IPS-NIHi11 (cell line): ENCODE data around the gene OBP2B.
A peak's percentile ranks its signal among the peaks of the same experiment; 100 is the strongest.
"Not testable (repeated sequence)": the region's sequence is repeated elsewhere in the genome, so short reads cannot be mapped to it uniquely, and the experiment has no call there.

ENCODE experiments used
- DNase-seq: peaks from one replicate; pipeline ENCODE4 v3.0.0; 2012; ENCODE audit warnings: mixed read lengths, low spot score

The OBP2B gene, protein sequence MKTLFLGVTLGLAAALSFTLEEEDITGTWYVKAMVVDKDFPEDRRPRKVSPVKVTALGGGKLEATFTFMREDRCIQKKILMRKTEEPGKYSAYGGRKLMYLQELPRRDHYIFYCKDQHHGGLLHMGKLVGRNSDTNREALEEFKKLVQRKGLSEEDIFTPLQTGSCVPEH

DNA sequence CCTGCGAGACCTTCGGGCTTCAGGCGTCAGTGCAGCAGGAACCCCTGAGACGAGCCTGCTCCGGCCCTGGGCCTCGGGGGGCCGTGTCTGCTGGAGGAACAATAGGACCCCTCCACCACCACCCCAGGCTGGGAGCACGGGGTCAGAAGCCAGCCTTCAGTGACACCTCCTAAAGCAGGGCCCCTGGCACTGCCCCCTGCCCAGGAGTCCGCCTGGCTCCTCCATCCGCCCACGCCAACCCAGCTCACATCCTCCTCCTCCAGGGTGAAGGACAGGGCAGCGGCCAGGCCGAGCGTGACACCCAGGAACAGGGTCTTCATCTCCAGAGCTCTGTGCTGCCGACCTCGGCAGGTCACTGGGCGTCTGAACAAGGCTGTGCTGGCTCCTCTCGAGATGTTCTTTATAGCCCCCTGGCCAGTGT, at the start of gene OBP2B:
Gene OBP2B, minus strand, starts transcription at position 371 of the 421 bp plus-strand sequence. Its CDS starts 51 bp downstream, at position 320.
- not testable (repeated sequence) for DNase-seq

GRCh38 chr9:133258061-133259015, 49.3 kb upstream of the OBP2B start:
- DNase-seq = no peak

DNA sequence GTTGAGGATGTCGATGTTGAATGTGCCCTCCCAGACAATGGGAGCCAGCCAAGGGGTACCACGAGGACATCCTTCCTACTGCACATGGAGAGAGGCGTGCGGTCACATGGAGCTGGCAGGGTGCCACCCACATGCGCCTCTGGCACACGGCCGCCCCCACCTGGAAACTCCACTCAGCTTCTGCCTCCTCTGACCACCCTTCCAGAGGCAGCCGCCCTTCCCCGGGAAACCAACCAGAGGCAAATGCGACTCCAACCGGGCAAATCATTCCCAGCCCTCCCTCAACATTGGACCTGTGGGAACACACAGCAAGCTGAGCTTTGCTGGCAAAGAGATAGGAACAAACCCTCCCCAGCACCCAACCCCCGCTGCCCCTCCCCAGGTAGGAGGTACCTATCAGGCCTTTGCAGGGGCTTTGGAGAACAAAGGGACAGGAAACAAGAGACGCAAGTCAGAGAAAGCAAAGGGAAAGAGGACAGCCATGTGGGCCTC, 48.5 kb upstream of the OBP2B start:
- no peak for DNase-seq

- DNase-seq = no peak
These were observed 47.6 kb upstream of the OBP2B start for GRCh38 chr9:133256686-133257091.

GRCh38 chr9:133256136-133256461, 47.0 kb upstream of the OBP2B start:
- no peak for DNase-seq

DNA sequence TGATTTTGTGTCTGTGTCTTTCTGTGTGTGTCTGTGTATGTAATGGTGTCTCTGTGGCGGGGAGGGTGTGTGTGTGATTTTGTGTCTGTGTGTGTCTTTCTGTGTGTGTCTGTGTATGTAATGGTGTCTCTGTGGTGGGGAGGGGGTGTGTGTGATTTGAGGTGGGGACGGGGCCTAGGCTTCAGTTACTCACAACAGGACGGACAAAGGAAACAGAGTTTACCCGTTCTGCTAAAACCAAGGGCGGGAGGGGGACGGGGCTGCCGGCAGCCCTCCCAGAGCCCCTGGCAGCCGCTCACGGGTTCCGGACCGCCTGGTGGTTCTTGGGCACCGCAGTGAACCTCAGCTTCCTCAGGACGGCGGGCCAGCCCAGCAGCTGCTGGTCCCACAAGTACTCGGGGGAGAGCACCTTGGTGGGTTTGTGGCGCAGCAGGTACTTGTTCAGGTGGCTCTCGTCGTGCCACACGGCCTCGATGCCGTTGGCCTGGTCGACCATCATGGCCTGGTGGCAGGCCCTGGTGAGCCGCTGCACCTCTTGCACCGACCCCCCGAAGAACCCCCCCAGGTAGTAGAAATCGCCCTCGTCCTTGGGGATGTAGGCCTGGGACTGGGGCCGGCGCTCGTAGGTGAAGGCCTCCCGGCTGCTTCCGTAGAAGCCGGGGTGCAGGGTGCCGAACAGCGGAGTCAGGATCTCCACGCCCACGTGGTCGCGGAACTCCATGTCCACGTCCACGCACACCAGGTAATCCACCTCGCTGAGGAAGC, 46.5 kb upstream of the OBP2B start:
- DNase-seq = no peak

GRCh38 chr9:133254471-133254870, 45.4 kb upstream of the OBP2B start:
- no peak for DNase-seq

DNA sequence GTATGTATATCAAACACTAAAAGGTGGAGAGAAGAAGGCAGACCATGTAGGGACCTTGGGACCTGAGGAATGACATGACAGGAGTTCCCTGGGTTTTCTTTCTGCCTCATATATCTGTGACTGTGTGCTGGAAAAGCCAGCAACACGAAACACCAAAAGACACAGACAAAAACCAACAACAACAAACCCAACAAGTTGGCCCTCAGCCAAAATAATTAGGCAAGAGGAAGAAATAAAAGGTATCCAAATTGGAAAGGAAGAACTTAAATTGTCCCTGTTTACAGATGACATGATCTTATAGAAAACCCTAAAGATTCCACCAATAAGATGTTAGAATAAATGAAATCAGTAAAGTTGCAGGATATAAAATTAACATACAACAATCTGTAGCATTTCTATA, 44.2 kb upstream of the OBP2B start:
- no peak for DNase-seq

- no peak for DNase-seq
These were observed 43.4 kb upstream of the OBP2B start for GRCh38 chr9:133252301-133253020.

- DNase-seq = no peak
These were observed 42.7 kb upstream of the OBP2B start for GRCh38 chr9:133251773-133252172.

- DNase-seq = not testable (repeated sequence)
These were observed 42.2 kb upstream of the OBP2B start for GRCh38 chr9:133251221-133251620.

GRCh38 chr9:133250741-133251170, 41.7 kb upstream of the OBP2B start:
- no peak for DNase-seq

DNA sequence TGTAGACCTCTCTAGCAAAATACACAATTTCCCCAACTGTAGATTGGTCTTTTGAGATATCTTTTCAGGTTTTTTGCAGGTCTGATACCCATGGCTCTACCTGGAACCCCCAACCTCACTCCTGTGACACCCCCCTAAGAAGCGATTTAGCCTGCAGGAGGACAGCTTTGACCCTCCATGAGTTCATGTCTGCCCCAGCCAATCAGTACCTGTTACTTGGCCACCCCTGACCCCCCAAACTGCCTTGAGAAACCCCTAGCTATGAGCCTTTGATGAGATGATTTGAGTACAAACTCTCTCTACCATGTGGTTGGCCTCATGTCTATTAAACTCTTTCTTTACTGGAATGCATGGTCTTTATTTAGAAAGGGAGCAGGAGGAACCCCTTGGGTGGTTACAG, 40.3 kb upstream of the OBP2B start:
- no peak for DNase-seq

- no peak for DNase-seq
These were observed 39.8 kb upstream of the OBP2B start for GRCh38 chr9:133248726-133249295.

DNA sequence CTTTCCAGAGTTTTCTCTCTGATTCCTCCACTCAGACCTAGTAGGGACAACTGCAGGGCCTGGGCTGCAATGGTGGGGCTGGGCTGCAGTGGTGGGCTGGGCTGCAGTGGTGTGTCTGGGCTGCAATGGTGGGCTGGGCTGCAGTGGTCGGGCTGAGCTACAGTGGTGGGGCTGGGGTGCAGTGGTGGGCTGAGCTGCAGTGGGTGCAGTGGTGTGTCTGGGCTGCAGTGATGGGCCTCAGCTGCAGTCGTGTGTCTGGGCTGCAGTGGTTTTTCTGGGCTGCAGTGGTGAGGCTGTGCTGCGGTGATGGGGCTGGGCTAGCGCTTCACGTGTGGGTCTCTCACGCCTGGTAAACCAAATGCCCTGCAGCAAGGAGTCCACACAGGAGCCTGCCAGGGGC, 38.6 kb upstream of the OBP2B start:
- DNase-seq = no peak

DNA sequence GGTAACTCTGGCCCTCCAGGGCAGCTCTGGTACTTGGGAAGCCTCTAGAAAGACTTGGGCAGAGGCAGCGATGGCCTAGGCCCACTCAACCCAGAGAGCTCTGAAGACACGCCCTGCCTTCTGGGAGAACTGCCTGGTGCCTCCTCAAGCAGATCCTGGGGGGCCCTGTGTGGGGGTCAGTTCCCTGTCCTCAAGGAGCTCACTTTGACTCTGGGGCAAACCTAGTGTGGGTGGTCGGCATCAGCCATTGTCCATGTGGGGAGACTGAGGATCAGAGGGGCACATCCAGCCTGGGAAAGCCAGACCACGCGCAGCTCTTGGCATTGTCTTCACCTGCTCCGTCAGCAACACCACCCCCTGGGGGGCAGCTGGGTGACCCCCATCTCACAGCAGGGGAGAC, 37.9 kb upstream of the OBP2B start:
- no peak for DNase-seq

DNA sequence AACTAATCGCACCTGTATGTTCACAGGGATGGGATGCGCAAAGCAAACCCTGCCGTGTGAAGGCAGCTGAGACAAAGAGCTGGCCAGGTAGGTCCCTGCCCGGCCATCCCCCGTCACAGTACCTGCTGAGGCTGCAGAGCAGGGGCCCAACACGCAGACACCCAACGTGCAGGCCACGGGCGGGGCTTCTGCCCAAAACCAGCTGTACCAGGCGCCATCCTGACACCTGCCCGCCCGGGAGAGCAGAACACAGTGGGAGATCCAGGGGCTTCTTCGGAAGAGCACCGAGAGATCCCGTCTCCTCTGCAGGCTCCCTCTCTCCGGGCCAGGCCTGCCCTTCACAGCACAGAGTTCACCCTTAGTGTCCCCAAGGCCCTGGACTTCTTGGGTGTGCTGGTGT, 37.5 kb upstream of the OBP2B start:
- no peak for DNase-seq

DNA sequence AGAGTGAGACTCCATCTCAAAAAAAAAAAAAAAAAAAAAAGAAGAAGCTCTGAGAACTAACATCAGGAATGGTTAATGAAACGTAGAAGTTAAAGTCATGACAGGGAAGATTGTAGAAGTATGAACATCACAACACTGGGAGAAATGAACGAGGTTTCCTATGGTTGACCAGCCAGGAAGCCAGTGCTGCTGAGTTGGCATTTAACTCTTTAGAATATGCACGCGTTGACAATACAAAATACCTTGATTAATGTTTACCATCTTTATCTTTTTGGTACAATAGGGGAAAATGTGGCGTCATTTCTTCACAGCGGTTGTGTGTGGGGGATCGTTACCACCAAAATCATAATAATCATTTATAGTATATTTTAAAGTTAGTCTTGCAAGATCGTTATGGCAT, 33.9 kb upstream of the OBP2B start:
- no peak for DNase-seq

DNA sequence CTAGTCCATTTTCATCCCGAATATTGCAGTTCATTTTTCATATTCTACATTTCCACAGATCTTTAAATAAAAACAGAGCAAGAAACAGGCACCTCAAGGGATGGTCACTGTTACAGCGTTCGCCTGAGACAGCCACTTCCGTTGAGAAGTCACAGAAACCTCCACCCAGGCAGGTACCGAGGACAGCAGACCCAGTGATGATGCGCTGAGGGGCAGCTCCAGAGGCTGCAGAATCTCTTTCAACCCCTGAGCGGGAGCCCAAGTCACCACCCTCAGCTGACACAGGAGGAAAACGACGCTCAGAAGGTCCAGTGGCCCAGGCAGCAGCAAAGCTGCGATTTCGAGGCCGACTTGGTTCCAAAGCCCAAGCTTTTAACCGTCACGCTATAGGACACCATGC, 33.2 kb upstream of the OBP2B start:
- DNase-seq = no peak

- no peak for DNase-seq
These were observed 30.6 kb upstream of the OBP2B start for GRCh38 chr9:133239533-133240090.

DNA sequence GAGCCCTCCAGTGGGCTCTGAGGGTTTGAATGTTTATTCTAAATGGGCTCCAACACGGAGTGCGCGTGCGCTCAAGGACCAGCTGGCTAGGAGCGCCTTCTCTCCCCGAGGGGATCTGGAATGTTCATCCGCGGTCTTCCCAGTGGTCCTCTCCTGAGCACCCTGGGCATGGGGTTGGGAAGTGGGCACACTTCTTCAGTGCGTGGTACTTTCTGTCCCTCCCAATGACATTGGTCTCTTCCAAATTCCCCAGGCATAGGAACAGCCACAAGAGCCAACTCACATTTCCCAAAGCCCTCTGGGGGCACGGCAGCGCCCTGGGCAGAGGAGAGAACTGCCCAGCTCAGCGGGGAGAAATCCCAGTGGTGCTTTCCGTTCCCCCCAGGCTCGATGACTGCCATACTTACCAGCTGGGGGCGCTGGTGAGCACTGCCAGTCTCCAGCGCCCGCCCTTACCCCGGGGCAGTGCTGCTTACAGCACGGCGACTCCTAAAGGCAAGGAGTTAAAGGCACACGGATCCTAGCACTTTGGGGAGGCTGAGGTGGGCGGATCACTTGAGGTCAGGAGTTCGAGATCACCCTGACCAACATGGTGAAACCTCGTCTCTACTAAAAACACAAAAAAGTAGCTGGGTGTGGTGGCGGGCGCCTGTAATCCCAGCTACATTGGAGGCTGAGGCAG, 29.9 kb upstream of the OBP2B start:
- DNase-seq = peak; percentile 94
